GM12878 (cell line): Measurements from ENCODE around the gene SLC25A13. TPM values are rescaled to one million over a fixed set of nuclear protein-coding genes. Genes with fewer than 3 reads are reported as not detected.

Experiments used
- BCLAF1 ChIP-seq: fragments of 450-650 bp; IDR thresholded peaks from 2 replicates; pipeline ENCODE4 v1.6.1; 2017; ENCODE audit warnings: antibody characterized with exemption, mild to moderate bottlenecking, moderate library complexity
- POLR2A ChIP-seq: IDR thresholded peaks from 2 replicates; pipeline ENCODE4 v1.6.1; 2011; ENCODE audit warnings: low read depth, mild to moderate bottlenecking, low read length
- POLR2AphosphoS5 ChIP-seq: IDR thresholded peaks from 2 replicates; pipeline ENCODE4 v1.6.1; 2011; ENCODE audit warnings: mild to moderate bottlenecking, low read length, inconsistent platforms
- RB1 ChIP-seq: fragments of 450-650 bp; formaldehyde crosslinking; IDR thresholded peaks from 2 replicates; pipeline ENCODE4 v1.6.1; 2017; ENCODE audit warnings: mild to moderate bottlenecking, borderline replicate concordance
- SMAD5 ChIP-seq: IDR thresholded peaks from 2 replicates; pipeline ENCODE4 v1.6.1; 2016; ENCODE audit warnings: antibody characterized with exemption, low read depth
- polyA plus RNA-seq, 11 experiments: library from polyadenylated mRNA; depleted of rRNA in 4 of 11; unstranded in 6 of 11; stranded (reverse) in 5 of 11; fragments of >200 nt; fragmentation: Nextera tagmentation in 4 of 11; fragmentation: Illumina TruSeq in 1 of 11; extraction: Ambion mirVana in 4 of 11; extraction: Trizol in 1 of 11; gene quantifications; 1 replicate in 1 of 11; 2 replicates in 10 of 11; pipeline versions ENCODE4 v1.2.1 to v1.2.3, GENCODE V29; 2011 to 2016; ENCODE audit warnings: inconsistent platforms in 2 of 11, missing spikeins in 2 of 11, low read depth in 1 of 11
- total RNA-seq, 4 experiments: library from RNA; depleted of rRNA in 3 of 4; stranded (reverse); fragments of >200 nt in 3 of 4; fragmentation: Illumina TruSeq in 1 of 4; extraction: Trizol in 1 of 4; gene quantifications; 2 replicates each; pipeline versions ENCODE4 v1.2.1 to v1.2.3, GENCODE V29; 2013 to 2021
- TF ChIP-seq, protein P1 (sequence below): IDR thresholded peaks from 2 replicates; pipeline ENCODE4 v1.6.1; 2012; ENCODE audit warnings: mild to moderate bottlenecking, low read depth, low read length

Gene SLC25A13
- total and polyA plus RNA-seq, 10 of the 15 experiments (the other 5 are each of a cell fraction or from before 2014, with no cell fraction given): 7.0 to 24.7 (median 18.6) TPM

- TF ChIP-seq BCLAF1: no peak
- no peak for TF ChIP-seq POLR2A
- no peak for TF ChIP-seq RB1
- TF ChIP-seq, protein P1, sequence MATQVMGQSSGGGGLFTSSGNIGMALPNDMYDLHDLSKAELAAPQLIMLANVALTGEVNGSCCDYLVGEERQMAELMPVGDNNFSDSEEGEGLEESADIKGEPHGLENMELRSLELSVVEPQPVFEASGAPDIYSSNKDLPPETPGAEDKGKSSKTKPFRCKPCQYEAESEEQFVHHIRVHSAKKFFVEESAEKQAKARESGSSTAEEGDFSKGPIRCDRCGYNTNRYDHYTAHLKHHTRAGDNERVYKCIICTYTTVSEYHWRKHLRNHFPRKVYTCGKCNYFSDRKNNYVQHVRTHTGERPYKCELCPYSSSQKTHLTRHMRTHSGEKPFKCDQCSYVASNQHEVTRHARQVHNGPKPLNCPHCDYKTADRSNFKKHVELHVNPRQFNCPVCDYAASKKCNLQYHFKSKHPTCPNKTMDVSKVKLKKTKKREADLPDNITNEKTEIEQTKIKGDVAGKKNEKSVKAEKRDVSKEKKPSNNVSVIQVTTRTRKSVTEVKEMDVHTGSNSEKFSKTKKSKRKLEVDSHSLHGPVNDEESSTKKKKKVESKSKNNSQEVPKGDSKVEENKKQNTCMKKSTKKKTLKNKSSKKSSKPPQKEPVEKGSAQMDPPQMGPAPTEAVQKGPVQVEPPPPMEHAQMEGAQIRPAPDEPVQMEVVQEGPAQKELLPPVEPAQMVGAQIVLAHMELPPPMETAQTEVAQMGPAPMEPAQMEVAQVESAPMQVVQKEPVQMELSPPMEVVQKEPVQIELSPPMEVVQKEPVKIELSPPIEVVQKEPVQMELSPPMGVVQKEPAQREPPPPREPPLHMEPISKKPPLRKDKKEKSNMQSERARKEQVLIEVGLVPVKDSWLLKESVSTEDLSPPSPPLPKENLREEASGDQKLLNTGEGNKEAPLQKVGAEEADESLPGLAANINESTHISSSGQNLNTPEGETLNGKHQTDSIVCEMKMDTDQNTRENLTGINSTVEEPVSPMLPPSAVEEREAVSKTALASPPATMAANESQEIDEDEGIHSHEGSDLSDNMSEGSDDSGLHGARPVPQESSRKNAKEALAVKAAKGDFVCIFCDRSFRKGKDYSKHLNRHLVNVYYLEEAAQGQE: no peak
- TF ChIP-seq SMAD5: no peak
- TF ChIP-seq POLR2AphosphoS5: no peak
Measured at GRCh38 chr7:96244244-96244991, 77.5 kb downstream of the SLC25A13 start (continued).
